GM23338 (cell line): Measurements from ENCODE around the gene POU3F4. TPM values are rescaled to one million over a fixed set of nuclear protein-coding genes. Genes with fewer than 3 reads are reported as not detected.

Experiments used
- ATAC-seq: fragments of 200-7000 bp; cut with Tn5 transposase; 3 replicates; pipeline ENCODE4 v1.9.1; 2020
- DNase-seq: peaks from one replicate; pipeline ENCODE4 v3.0.0-alpha.2; 2015; ENCODE audit warnings: low spot score
- H2AFZ ChIP-seq: fragments of 200-600 bp; sonication (generic); 2 replicates; pipeline ENCODE4 v1.8.0; 2016; ENCODE audit warnings: antibody characterized with exemption, mild to moderate bottlenecking, moderate library complexity
- H3F3A ChIP-seq: fragments of 200-600 bp; sonication (generic); replicated peaks from 2 replicates; pipeline ENCODE4 v1.8.0; 2017; ENCODE audit warnings: antibody characterized with exemption, mixed run types, low read depth
- H3K27ac ChIP-seq: fragments of 200-600 bp; sonication (generic); 2 replicates; pipeline ENCODE4 v1.6.1; 2016; ENCODE audit warnings: low read depth
- H3K27me3 ChIP-seq: fragments of 200-600 bp; sonication (generic); 2 replicates; pipeline ENCODE4 v1.8.0; 2016; ENCODE audit warnings: mild to moderate bottlenecking, mixed run types, moderate library complexity; ENCODE audit not compliant: insufficient read depth
- H3K36me3 ChIP-seq: fragments of 200-600 bp; sonication (generic); 2 replicates; pipeline ENCODE4 v1.8.0; 2016; ENCODE audit warnings: mild to moderate bottlenecking; ENCODE audit not compliant: insufficient read depth
- H3K4me1 ChIP-seq: fragments of 200-600 bp; sonication (generic); 2 replicates; pipeline ENCODE4 v1.8.0; 2016; ENCODE audit warnings: mild to moderate bottlenecking, moderate library complexity; ENCODE audit not compliant: insufficient read depth
- H3K4me2 ChIP-seq: fragments of 200-600 bp; sonication (generic); 2 replicates; pipeline ENCODE4 v1.7.1; 2017; ENCODE audit warnings: mixed run types
- H3K4me3 ChIP-seq: fragments of 200-600 bp; sonication (generic); 2 replicates; pipeline ENCODE4 v1.6.1; 2016; ENCODE audit warnings: mixed run types
- H3K79me2 ChIP-seq: fragments of 200-600 bp; sonication (generic); replicated peaks from 2 replicates; pipeline ENCODE4 v1.8.0; 2017; ENCODE audit warnings: mild to moderate bottlenecking; ENCODE audit not compliant: insufficient read depth
- H3K9me2 ChIP-seq: fragments of 200-600 bp; sonication (generic); 2 replicates; pipeline ENCODE4 v1.8.0; 2017; ENCODE audit not compliant: insufficient read depth
- H4K20me1 ChIP-seq: fragments of 200-600 bp; sonication (generic); replicated peaks from 2 replicates; pipeline ENCODE4 v1.8.0; 2017; ENCODE audit warnings: mild to moderate bottlenecking; ENCODE audit not compliant: insufficient read depth
- H3K27ac Mint-ChIP-seq: 2 replicates; pipeline ENCODE4 v1.8.0; 2020; ENCODE audit warnings: inconsistent platforms, mild to moderate bottlenecking, moderate library complexity, mixed read lengths
- H3K27me3 Mint-ChIP-seq: 3 replicates; pipeline ENCODE4 v1.8.0; 2022; ENCODE audit warnings: low read depth, mild to moderate bottlenecking, moderate library complexity, mixed read lengths, inconsistent platforms; ENCODE audit not compliant: insufficient read depth, poor library complexity
- H3K36me3 Mint-ChIP-seq: 3 replicates; pipeline ENCODE4 v1.8.0; 2021; ENCODE audit warnings: low read depth, mild to moderate bottlenecking, inconsistent platforms, moderate library complexity, mixed read lengths
- H3K4me1 Mint-ChIP-seq: 3 replicates; pipeline ENCODE4 v1.8.0; 2020; ENCODE audit warnings: mild to moderate bottlenecking, inconsistent platforms, mixed read lengths
- H3K4me3 Mint-ChIP-seq: 3 replicates; pipeline ENCODE4 v1.8.0; 2021; ENCODE audit warnings: moderate library complexity, mild to moderate bottlenecking, inconsistent platforms, mixed read lengths
- H3K9me3 Mint-ChIP-seq: 3 replicates; pipeline ENCODE4 v1.8.0; 2020; ENCODE audit warnings: moderate library complexity, mild to moderate bottlenecking, inconsistent platforms, mixed read lengths
- CREB1 ChIP-seq: fragments of 250-450 bp; sonication (Bioruptor Pico); IDR thresholded peaks from 2 replicates; pipeline ENCODE4 v1.5.0; 2020; ENCODE audit warnings: low read depth, mild to moderate bottlenecking, moderate library complexity
- CTCF ChIP-seq, 2 experiments: fragments of 200-600 bp in 1 of 2; sonication (generic) in 1 of 2; conservative IDR thresholded peaks; 2 replicates each; pipeline versions ENCODE4 v1.5.1 to v1.6.1; 2016 to 2017; ENCODE audit warnings: antibody characterized with exemption in 2 of 2, low read depth in 2 of 2, mild to moderate bottlenecking in 2 of 2, moderate library complexity in 1 of 2
- ETS1 ChIP-seq: IDR thresholded peaks from 2 replicates; pipeline ENCODE4 v1.6.1; 2016; ENCODE audit warnings: antibody characterized with exemption
- EZH2 ChIP-seq: fragments of 200-600 bp; sonication (generic); IDR thresholded peaks from one replicate; pipeline ENCODE4 v1.8.0; 2017; ENCODE audit warnings: antibody characterized with exemption, mild to moderate bottlenecking, low read depth; ENCODE audit not compliant: unreplicated experiment
- EZH2phosphoT487 ChIP-seq: fragments of 200-600 bp; sonication (generic); IDR thresholded peaks from one replicate; pipeline ENCODE4 v1.8.1; 2018; ENCODE audit warnings: antibody characterized with exemption; ENCODE audit not compliant: unreplicated experiment
- JUNB ChIP-seq: IDR thresholded peaks from one replicate; pipeline ENCODE4 v1.6.1; 2016; ENCODE audit warnings: antibody characterized with exemption; ENCODE audit not compliant: unreplicated experiment
- NANOG ChIP-seq: IDR thresholded peaks from 2 replicates; pipeline ENCODE4 v1.6.1; 2016; ENCODE audit warnings: antibody characterized with exemption, borderline replicate concordance
- POLR2AphosphoS5 ChIP-seq: IDR thresholded peaks from 2 replicates; pipeline ENCODE4 v1.6.1; 2016; ENCODE audit warnings: antibody characterized with exemption, low read depth
- REST ChIP-seq: IDR thresholded peaks from one replicate; pipeline ENCODE4 v1.6.1; 2018; ENCODE audit warnings: antibody characterized with exemption; ENCODE audit not compliant: unreplicated experiment
- STAT1 ChIP-seq: IDR thresholded peaks from one replicate; pipeline ENCODE4 v1.6.1; 2016; ENCODE audit warnings: antibody characterized with exemption; ENCODE audit not compliant: unreplicated experiment
- ZNF114 ChIP-seq: fragments of 250-450 bp; sonication (Bioruptor Pico); IDR thresholded peaks from 2 replicates; pipeline ENCODE4 v1.5.0; 2020; ENCODE audit warnings: mild to moderate bottlenecking, moderate library complexity
- ZNF462 ChIP-seq: fragments of 250-450 bp; sonication (Bioruptor Pico); IDR thresholded peaks from 2 replicates; pipeline ENCODE4 v1.5.0; 2020; ENCODE audit warnings: mild to moderate bottlenecking, moderate library complexity
- polyA plus RNA-seq: library from polyadenylated mRNA; unstranded; fragments of >200 nt; fragmentation: Nextera tagmentation; extraction: Ambion mirVana; gene quantifications from 2 replicates; pipeline ENCODE4 v1.2.1, GENCODE V29; 2016
- total RNA-seq: library from RNA; depleted of rRNA; stranded (reverse); fragments of >200 nt; shearing (Covaris generic); gene quantifications from 2 replicates; pipeline ENCODE4 v1.2.3, GENCODE V29; 2014

The POU3F4 gene
- total and polyA plus RNA-seq, 2 experiments from 2014 or later = 1.1 to 1.5 TPM

GRCh38 chrX:83512111-83512510, 4.0 kb downstream of the POU3F4 start (continued):
- TF ChIP-seq ZNF462 (CRISPR knock-in tag) (no peak), EZH2 (no peak)

GRCh38 chrX:83516597-83516996, 8.5 kb downstream of the POU3F4 start:
- Histone ChIP-seq H3K79me2 (no peaks in the 10 kb centered on the region), H4K20me1 (no peaks in the 10 kb centered on the region), H3K36me3 (no peaks in the 10 kb centered on the region), H3K4me2 (no peak overlapping the region), H2AFZ (no peak overlapping the region), H3K4me1 (peaks cover 4% of the 10 kb centered on the region; the same call in 1 of the 2 replicates), H3K27me3 (no peaks in the 10 kb centered on the region), H3F3A (no peaks in the 10 kb centered on the region), H3K4me3 (no peak overlapping the region), H3K27ac (no peak overlapping the region), H3K9me2 (no peaks in the 10 kb centered on the region)
- Mint-ChIP-seq H3K27me3 (peaks cover 2% of the 10 kb centered on the region), H3K4me1 (peaks cover 66% of the 10 kb centered on the region), H3K36me3 (no peaks in the 10 kb centered on the region), H3K9me3 (no peaks in the 10 kb centered on the region), H3K4me3 (no peak overlapping the region), H3K27ac (no peak overlapping the region)
- no peak for DNase-seq
- peak; percentile 52; the same call in 2 of the 3 replicates for ATAC-seq
- TF ChIP-seq REST (no peak), ETS1 (no peak), STAT1 (no peak), EZH2 (no peak), POLR2AphosphoS5 (no peak), EZH2phosphoT487 (no peak), NANOG (no peak), JUNB (no peak), ZNF114 (CRISPR knock-in tag) (no peak), CREB1 (CRISPR knock-in tag) (no peak), CTCF (conservative IDR thresholded peaks at IDR 0.05; ENCODE audit: low read depth in 2 of 2) (no peak)
